NCI-H1092 treated with DMSO at 0.1 percent for 48 hours (cell line): ENCODE data around the gene SPON2.

Source experiments
- DNase-seq: peaks from one replicate; lab custom pipeline; 2025; lab: John Stamatoyannopoulos, UW

The SPON2 gene

GRCh38 chr4:1172228-1172851 lies at the start of gene SPON2:
Gene SPON2 (minus strand): TSS chr4:1172583.
- DNase-seq, result no peak

- no peak for DNase-seq
Observed at GRCh38 chr4:1221155-1221870, 48.9 kb upstream of the SPON2 start.

GRCh38 chr4:1220566-1220965 lies 48.2 kb upstream of the SPON2 start:
- DNase-seq, result no peak

GRCh38 chr4:1219566-1219950 lies 47.2 kb upstream of the SPON2 start:
- DNase-seq, result no peak

GRCh38 chr4:1218634-1219565 lies 46.5 kb upstream of the SPON2 start:
- no peak for DNase-seq

GRCh38 chr4:1217366-1217765 lies 45.0 kb upstream of the SPON2 start:
- no peak for DNase-seq

GRCh38 chr4:1216869-1217294 lies 44.5 kb upstream of the SPON2 start:
- DNase-seq, result no peak

GRCh38 chr4:1216076-1216614 lies 43.8 kb upstream of the SPON2 start:
- no peak for DNase-seq

- DNase-seq, result no peak
Observed at GRCh38 chr4:1215141-1216075, 43.0 kb upstream of the SPON2 start.

- DNase-seq, result no peak
Observed at GRCh38 chr4:1214101-1215095, 42.0 kb upstream of the SPON2 start.

- no peak for DNase-seq
Observed at GRCh38 chr4:1213336-1213995, 41.1 kb upstream of the SPON2 start.

- DNase-seq, result no peak
Observed at GRCh38 chr4:1212546-1213335, 40.4 kb upstream of the SPON2 start.

GRCh38 chr4:1211891-1212545 lies 39.6 kb upstream of the SPON2 start:
- DNase-seq, result no peak

GRCh38 chr4:1211371-1211770 lies 39.0 kb upstream of the SPON2 start:
- no peak for DNase-seq

GRCh38 chr4:1210971-1211370 lies 38.6 kb upstream of the SPON2 start:
- no peak for DNase-seq

GRCh38 chr4:1210241-1210841 lies 38.0 kb upstream of the SPON2 start:
- no peak for DNase-seq

GRCh38 chr4:1209821-1210220 lies 37.4 kb upstream of the SPON2 start:
- DNase-seq, result no peak
